ENCODE data around the gene BCL2L2.

BCL2L2 gene

DNA sequence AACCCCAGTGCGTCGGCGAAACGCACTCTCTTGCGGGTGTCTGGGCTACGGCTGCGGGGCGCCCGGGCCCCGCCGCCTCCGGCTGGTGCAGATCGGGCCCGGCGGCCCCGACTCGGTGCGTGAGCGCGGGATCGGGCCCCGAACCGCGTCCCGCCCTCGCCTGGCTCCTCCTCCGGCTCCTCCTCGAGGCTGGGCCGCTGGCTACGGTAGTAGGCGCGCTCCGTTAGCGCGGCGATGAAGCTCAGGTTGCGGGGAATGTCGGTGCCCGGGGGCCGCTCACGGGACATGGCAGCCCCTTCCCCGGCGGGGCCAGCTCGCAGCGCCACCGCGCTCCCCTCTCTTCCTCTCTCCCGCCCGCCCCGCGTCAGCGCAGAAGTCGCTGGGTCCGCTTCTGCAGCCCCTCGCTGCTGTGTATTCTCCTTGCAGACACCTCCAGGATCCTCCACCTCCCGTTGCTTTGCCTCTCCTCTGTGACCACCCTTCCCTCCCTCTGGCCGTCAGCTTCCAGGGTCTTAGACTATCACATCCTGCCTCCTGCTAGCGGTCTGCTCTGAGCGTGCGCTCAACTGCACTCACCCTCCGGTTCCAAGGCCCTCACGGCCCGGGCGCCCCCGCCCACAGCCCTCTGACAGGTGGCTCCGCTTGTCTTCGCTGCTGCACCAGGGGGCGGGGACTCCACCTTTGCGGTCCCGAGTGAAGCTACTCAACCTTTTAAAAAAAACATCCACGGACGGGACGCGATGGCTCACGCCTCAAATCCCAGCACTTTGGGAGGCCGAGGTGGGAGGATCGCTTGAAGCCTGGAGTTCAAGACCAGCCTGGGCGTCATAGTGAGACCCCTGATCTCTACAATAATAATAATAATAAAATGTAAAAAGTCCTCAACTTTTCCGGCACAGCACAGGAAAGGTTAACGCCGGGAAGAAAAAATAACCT, 4.1 kb upstream of the BCL2L2 start, which contains the start of gene PPP1R3E:
TSS of gene PPP1R3E (minus strand) at position 570 of the 936 bp plus-strand sequence. CDS start at position 287, 283 bp downstream.
- Histone ChIP-seq H2AK5ac (ENCODE audit: low read depth, low read length) (peak within 1 kb of the TSS; percentile 13), H3K4ac (ENCODE audit: low read length) (no peak within 1 kb of the TSS), H3K36me3 (replicated peaks in 1 of 2; ENCODE audit: control insufficient read depth in 2 of 2, insufficient read depth in 2 of 2, low read length in 2 of 2) (peaks cover 3 to 22% of the 10 kb centered on the region in 2 donors), H2BK12ac (ENCODE audit: low read length) (no peak within 1 kb of the TSS), H2BK15ac (ENCODE audit: low read length) (peak within 1 kb of the TSS; percentile 42), H2BK120ac (ENCODE audit: low read depth, low read length) (no peak within 1 kb of the TSS), H3K14ac (ENCODE audit: low read length) (peak within 1 kb of the TSS; percentile 58), H3K27ac (replicated peaks; ENCODE audit: low read length) (peak within 1 kb of the TSS; percentile 85), H3K4me1 (ENCODE audit: control insufficient read depth in 2 of 2, insufficient read depth in 1 of 2, low read depth in 1 of 2, low read length in 2 of 2) (peaks cover 5 to 11% of the 10 kb centered on the region in 2 donors), H2AFZ (ENCODE audit: low read length) (peak within 1 kb of the TSS; percentile 97), H3K79me1 (ENCODE audit: low read depth, low read length) (no peaks in the 10 kb centered on the region), H2BK5ac (ENCODE audit: low read length) (peak within 1 kb of the TSS; percentile 49), H3K18ac (ENCODE audit: low read length) (peak within 1 kb of the TSS; percentile 94), H3K23ac (ENCODE audit: low read depth, low read length, poor library complexity) (peak within 1 kb of the TSS; percentile 83), H3K27me3 (ENCODE audit: control insufficient read depth in 3 of 3, insufficient read depth in 3 of 3, low read depth in 1 of 3, low read length in 3 of 3) (no peaks in the 10 kb centered on the region), H3K9ac (ENCODE audit: low read depth, low read length, poor library complexity) (peak within 1 kb of the TSS; percentile 88), H3K9me3 (replicated peaks in 1 of 2; ENCODE audit: control insufficient read depth in 2 of 2, insufficient read depth in 1 of 2, low read depth in 1 of 2, low read length in 2 of 2) (no peaks in the 10 kb centered on the region), H4K8ac (ENCODE audit: low read depth, low read length) (no peak within 1 kb of the TSS), H4K91ac (ENCODE audit: low read depth, low read length, poor library complexity) (no peak within 1 kb of the TSS), H3K4me3 (ENCODE audit: low read length in 2 of 2) (peak within 1 kb of the TSS; percentile 61 to 83), H3K4me2 (ENCODE audit: insufficient read depth, low read length, poor library complexity, severe bottlenecking) (peak within 1 kb of the TSS; percentile 91)
- peak; percentile 61 for DNase-seq (ENCODE audit: low spot score)
- WGBS, 2 donors (ENCODE audit: extremely low coverage in 2 of 2, insufficient read length in 2 of 2, insufficient replicate concordance in 1 of 2), result no CpG with 5 or more reads among the region's 81 CpGs

DNA sequence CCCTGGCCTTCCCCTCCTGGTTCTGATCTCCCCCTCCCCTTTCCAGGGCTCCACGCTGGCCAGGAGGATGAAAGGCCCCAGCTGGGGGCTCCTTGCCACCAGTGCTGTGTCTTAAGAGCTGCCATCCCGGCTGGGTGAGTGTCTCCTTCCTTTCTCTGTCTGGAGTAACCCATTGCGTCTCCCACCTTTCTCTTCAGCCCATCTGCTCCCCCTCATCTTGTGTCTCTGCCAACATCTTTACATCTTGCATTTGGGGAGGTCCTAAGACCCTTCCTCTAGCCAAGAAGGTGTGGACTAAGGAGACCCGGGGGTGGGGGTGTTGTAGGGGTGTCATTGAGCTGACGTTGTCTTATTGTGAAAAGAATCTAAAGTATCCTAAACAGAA, 505 bp downstream of the BCL2L2 start:
- Histone ChIP-seq H2AK5ac (ENCODE audit: low read depth, low read length) (no peak overlapping the region), H3K4me2 (ENCODE audit: insufficient read depth, low read length, poor library complexity, severe bottlenecking) (peak overlapping the region; percentile 69), H2BK15ac (ENCODE audit: low read length) (no peak overlapping the region), H4K91ac (ENCODE audit: low read depth, low read length, poor library complexity) (no peak overlapping the region), H3K79me1 (ENCODE audit: low read depth, low read length) (peaks cover 7% of the 10 kb centered on the region), H2BK12ac (ENCODE audit: low read length) (no peak overlapping the region), H3K27ac (replicated peaks; ENCODE audit: low read length) (peak overlapping the region; percentile 74), H3K4me1 (ENCODE audit: control insufficient read depth in 2 of 2, insufficient read depth in 1 of 2, low read depth in 1 of 2, low read length in 2 of 2) (peaks cover 5 to 7% of the 10 kb centered on the region in 2 donors), H2AFZ (ENCODE audit: low read length) (peak overlapping the region; percentile 82), H2BK5ac (ENCODE audit: low read length) (peak overlapping the region; percentile 63), H3K4me3 (ENCODE audit: low read length in 2 of 2) (peak overlapping the region; percentile 82 to 89), H3K9me3 (replicated peaks in 1 of 2; ENCODE audit: control insufficient read depth in 2 of 2, insufficient read depth in 1 of 2, low read depth in 1 of 2, low read length in 2 of 2) (peaks cover 0 to 2% of the 10 kb centered on the region in 2 donors), H3K27me3 (ENCODE audit: control insufficient read depth in 3 of 3, insufficient read depth in 3 of 3, low read depth in 1 of 3, low read length in 3 of 3) (no peaks in the 10 kb centered on the region), H2BK120ac (ENCODE audit: low read depth, low read length) (no peak overlapping the region), H4K8ac (ENCODE audit: low read depth, low read length) (no peak overlapping the region), H3K18ac (ENCODE audit: low read length) (peak overlapping the region; percentile 8), H3K23ac (ENCODE audit: low read depth, low read length, poor library complexity) (no peak overlapping the region), H3K4ac (ENCODE audit: low read length) (no peak overlapping the region), H3K36me3 (replicated peaks in 1 of 2; ENCODE audit: control insufficient read depth in 2 of 2, insufficient read depth in 2 of 2, low read length in 2 of 2) (peaks cover 21 to 49% of the 10 kb centered on the region in 2 donors), H3K9ac (ENCODE audit: low read depth, low read length, poor library complexity) (peak overlapping the region; percentile 78), H3K14ac (ENCODE audit: low read length) (no peak overlapping the region)
- whole genome bisulfite sequencing, 2 donors (ENCODE audit: extremely low coverage in 2 of 2, insufficient read length in 2 of 2, insufficient replicate concordance in 1 of 2), result no CpG with 5 or more reads among the region's 5 CpGs
- DNase-seq (ENCODE audit: low spot score), result no peak

DNA sequence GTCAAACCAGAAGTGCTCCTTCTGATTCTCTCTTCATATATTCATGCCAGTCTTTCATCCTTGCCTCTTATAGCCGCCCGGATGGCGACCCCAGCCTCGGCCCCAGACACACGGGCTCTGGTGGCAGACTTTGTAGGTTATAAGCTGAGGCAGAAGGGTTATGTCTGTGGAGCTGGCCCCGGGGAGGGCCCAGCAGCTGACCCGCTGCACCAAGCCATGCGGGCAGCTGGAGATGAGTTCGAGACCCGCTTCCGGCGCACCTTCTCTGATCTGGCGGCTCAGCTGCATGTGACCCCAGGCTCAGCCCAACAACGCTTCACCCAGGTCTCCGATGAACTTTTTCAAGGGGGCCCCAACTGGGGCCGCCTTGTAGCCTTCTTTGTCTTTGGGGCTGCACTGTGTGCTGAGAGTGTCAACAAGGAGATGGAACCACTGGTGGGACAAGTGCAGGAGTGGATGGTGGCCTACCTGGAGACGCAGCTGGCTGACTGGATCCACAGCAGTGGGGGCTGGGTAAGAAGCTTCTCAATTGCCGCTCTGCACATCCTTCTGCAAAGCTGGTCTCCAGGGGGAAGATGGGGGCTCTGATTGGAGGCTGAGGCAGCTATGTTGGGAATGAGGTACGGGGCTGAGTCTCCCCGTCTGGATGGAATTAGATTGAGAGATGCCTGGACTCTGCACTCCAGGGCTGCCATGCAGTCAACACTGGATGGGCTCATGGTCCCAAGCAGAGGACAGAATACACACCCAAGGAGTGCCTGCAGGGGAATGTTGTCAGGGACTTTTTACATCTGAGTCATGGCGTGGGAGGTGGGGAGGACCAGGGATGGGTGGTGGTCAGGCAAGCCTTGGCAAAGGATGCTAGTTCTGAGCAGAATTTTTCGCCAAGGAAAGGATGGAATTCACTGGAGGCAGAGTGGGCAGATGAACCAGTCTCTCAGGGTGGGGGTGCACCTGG, 1.3 kb downstream of the BCL2L2 start:
- no peak overlapping the region for H3K4ac ChIP-seq (ENCODE audit: low read length)
- no peak overlapping the region for H3K27ac ChIP-seq (replicated peaks; ENCODE audit: low read length)
- no peak overlapping the region for H3K14ac ChIP-seq (ENCODE audit: low read length)
- peaks cover 7% of the 10 kb centered on the region for H3K79me1 ChIP-seq (ENCODE audit: low read depth, low read length)
- no peak overlapping the region for H2BK5ac ChIP-seq (ENCODE audit: low read length)
- H3K36me3 ChIP-seq (replicated peaks in 1 of 2; ENCODE audit: control insufficient read depth in 2 of 2, insufficient read depth in 2 of 2, low read length in 2 of 2), result peaks cover 21 to 52% of the 10 kb centered on the region in 2 donors
- H3K4me2 ChIP-seq (ENCODE audit: insufficient read depth, low read length, poor library complexity, severe bottlenecking), result peak overlapping the region; percentile 37
- H4K8ac ChIP-seq (ENCODE audit: low read depth, low read length), result no peak overlapping the region
- H3K9me3 ChIP-seq (replicated peaks in 1 of 2; ENCODE audit: control insufficient read depth in 2 of 2, insufficient read depth in 1 of 2, low read depth in 1 of 2, low read length in 2 of 2), result peaks cover 0 to 2% of the 10 kb centered on the region in 2 donors
- H3K4me1 ChIP-seq (ENCODE audit: control insufficient read depth in 2 of 2, insufficient read depth in 1 of 2, low read depth in 1 of 2, low read length in 2 of 2), result peaks cover 5 to 7% of the 10 kb centered on the region in 2 donors
- no peak overlapping the region for H2AFZ ChIP-seq (ENCODE audit: low read length)
- no peak overlapping the region for H2BK120ac ChIP-seq (ENCODE audit: low read depth, low read length)
- WGBS, 2 donors (ENCODE audit: extremely low coverage in 2 of 2, insufficient read length in 2 of 2, insufficient replicate concordance in 1 of 2), result no CpG with 5 or more reads among the region's 22 CpGs
- no peak overlapping the region for H3K18ac ChIP-seq (ENCODE audit: low read length)
- H2BK12ac ChIP-seq (ENCODE audit: low read length), result no peak overlapping the region
- H3K27me3 ChIP-seq (ENCODE audit: control insufficient read depth in 3 of 3, insufficient read depth in 3 of 3, low read depth in 1 of 3, low read length in 3 of 3), result no peaks in the 10 kb centered on the region
- H2BK15ac ChIP-seq (ENCODE audit: low read length), result no peak overlapping the region
- DNase-seq (ENCODE audit: low spot score), result no peak
- H3K9ac ChIP-seq (ENCODE audit: low read depth, low read length, poor library complexity), result no peak overlapping the region
- H3K23ac ChIP-seq (ENCODE audit: low read depth, low read length, poor library complexity), result no peak overlapping the region
- peak overlapping the region; percentile 20 for H2AK5ac ChIP-seq (ENCODE audit: low read depth, low read length)
- H4K91ac ChIP-seq (ENCODE audit: low read depth, low read length, poor library complexity), result no peak overlapping the region
- H3K4me3 ChIP-seq (ENCODE audit: low read length in 2 of 2), result peak overlapping the region in 1 of 2 donors; percentile 82

Measured in neuronal stem cell (in vitro differentiated cells).